NK-92 (cell line): Measurements from ENCODE around the gene RALBP1.

Source experiments
- DNase-seq: peaks from one replicate; lab custom pipeline; 2025; ENCODE audit not compliant: unreplicated experiment; lab: John Stamatoyannopoulos, UW

The RALBP1 gene

GRCh38 chr18:9586814-9587213 is 111.5 kb downstream of the RALBP1 start:
- no peak for DNase-seq
